CD4-positive, alpha-beta T cell treated with Interleukin-17A for 4 hours (primary cell): ENCODE results near the gene TTC7B.

Source experiments
- DNase-seq: peaks from one replicate; pipeline ENCODE4 v3.0.0-alpha.2; 2020; ENCODE audit warnings: mixed read lengths

TTC7B gene

GRCh38 chr14:90767899-90768298, 48.3 kb downstream of the TTC7B start:
- no peak for DNase-seq

- no peak for DNase-seq
Measured at GRCh38 chr14:90760591-90761316, 55.5 kb downstream of the TTC7B start.

GRCh38 chr14:90760078-90760444, 56.2 kb downstream of the TTC7B start:
- DNase-seq: no peak

GRCh38 chr14:90759370-90760077, 56.7 kb downstream of the TTC7B start:
- peak; percentile 21 for DNase-seq

GRCh38 chr14:90758959-90759358, 57.3 kb downstream of the TTC7B start:
- DNase-seq: peak; percentile 30

GRCh38 chr14:90758028-90758889, 58.0 kb downstream of the TTC7B start:
- DNase-seq: peak; percentile 97

GRCh38 chr14:90757452-90757851, 58.8 kb downstream of the TTC7B start:
- no peak for DNase-seq

- no peak for DNase-seq
Measured at GRCh38 chr14:90756755-90757345, 59.4 kb downstream of the TTC7B start.

- no peak for DNase-seq
Measured at GRCh38 chr14:90755661-90756304, 60.4 kb downstream of the TTC7B start.

- no peak for DNase-seq
Measured at GRCh38 chr14:90753456-90754005, 62.7 kb downstream of the TTC7B start.

GRCh38 chr14:90750701-90751100, 65.5 kb downstream of the TTC7B start:
- no peak for DNase-seq

GRCh38 chr14:90750191-90750590, 66.0 kb downstream of the TTC7B start:
- DNase-seq: no peak

GRCh38 chr14:90747909-90748308, 68.3 kb downstream of the TTC7B start:
- DNase-seq: no peak

GRCh38 chr14:90743826-90744225, 72.4 kb downstream of the TTC7B start:
- DNase-seq: no peak

- no peak for DNase-seq
Measured at GRCh38 chr14:90743425-90743824, 72.8 kb downstream of the TTC7B start.

GRCh38 chr14:90742729-90743128, 73.5 kb downstream of the TTC7B start:
- DNase-seq: no peak

GRCh38 chr14:90742252-90742651, 74.0 kb downstream of the TTC7B start:
- DNase-seq: no peak

GRCh38 chr14:90741682-90741946, 74.6 kb downstream of the TTC7B start:
- DNase-seq: no peak

- DNase-seq: no peak
Measured at GRCh38 chr14:90740946-90741681, 75.1 kb downstream of the TTC7B start.

- no peak for DNase-seq
Measured at GRCh38 chr14:90740081-90740480, 76.1 kb downstream of the TTC7B start.

GRCh38 chr14:90739318-90740068, 76.7 kb downstream of the TTC7B start:
- no peak for DNase-seq
